Stomach (tissue), 9 donors: Measurements from ENCODE around the gene GNAI3. TPM values are rescaled to one million over a fixed set of nuclear protein-coding genes. Genes with fewer than 3 reads are reported as not detected.

ENCODE experiments used
- DNase-seq, 2 donors: peaks; one replicate each; pipeline versions ENCODE4 v3.0.0 to v3.0.0-alpha.2; 2013 to 2019
- H3K27ac ChIP-seq, 5 donors: fragments of 200-600 bp in 4 of 5; sonication (generic) in 4 of 5; one replicate each; pipeline ENCODE4 v1.5.1; 2013 to 2019; ENCODE audit warnings: mild to moderate bottlenecking in 1 of 5, moderate library complexity in 1 of 5
- H3K27me3 ChIP-seq, 3 donors: fragments of 200-600 bp; sonication (generic); one replicate each; pipeline ENCODE4 v1.5.1; 2017 to 2019; ENCODE audit warnings: mixed run types in 1 of 3
- H3K36me3 ChIP-seq, 4 donors: fragments of 200-600 bp; sonication (generic); 1 replicate in 3 of 4; 2 replicates in 1 of 4; pipeline ENCODE4 v1.5.1; 2016 to 2019
- H3K4me1 ChIP-seq, 4 donors: fragments of 200-600 bp; sonication (generic); one replicate each; pipeline ENCODE4 v1.5.1; 2016 to 2019
- H3K4me3 ChIP-seq, 4 donors: fragments of 200-600 bp; sonication (generic) in 3 of 4; one replicate each; pipeline ENCODE4 v1.5.1; 2016 to 2019; ENCODE audit warnings: mild to moderate bottlenecking in 1 of 4
- H3K9me3 ChIP-seq, 4 donors: fragments of 200-600 bp; sonication (generic); one replicate each; pipeline ENCODE4 v1.5.1; 2016 to 2019
- CTCF ChIP-seq, 7 experiments: fragments of 450-650 bp in 4 of 7; fragments of 200-600 bp in 3 of 7; sonication (generic) in 3 of 7; IDR thresholded peaks; one replicate each; pipeline ENCODE4 v1.5.1; 2016 to 2019; ENCODE audit warnings: antibody characterized with exemption in 7 of 7, control low read depth in 2 of 7, mild to moderate bottlenecking in 1 of 7
- EP300 ChIP-seq: sonication (generic); formaldehyde crosslinking; IDR thresholded peaks from one replicate; pipeline ENCODE4 v1.6.1; 2017; ENCODE audit warnings: antibody characterized with exemption
- POLR2A ChIP-seq, 4 donors: fragments of 450-650 bp; IDR thresholded peaks; one replicate each; pipeline ENCODE4 v1.6.1; 2016; ENCODE audit warnings: antibody characterized with exemption in 4 of 4, control low read depth in 2 of 4, mild to moderate bottlenecking in 1 of 4, moderate library complexity in 1 of 4
- POLR2AphosphoS5 ChIP-seq, 3 donors: sonication (generic); formaldehyde crosslinking; IDR thresholded peaks; one replicate each; pipeline ENCODE4 v1.6.1; 2016; ENCODE audit warnings: antibody characterized with exemption in 3 of 3
- WGBS, 5 donors: extraction: QIAGEN DNeasy Blood & Tissue Kit in 3 of 5; methylation state at CpG; one replicate each; pipeline versions ENCODE4 v1.1.5 to v1.1.7; 2013 to 2018; 5-methylcytosine and 5-hydroxymethylcytosine counted together
- intact Hi-C: fragments of 100-400 bp; cut with DNase I; formaldehyde crosslinking; loops from one replicate; pipeline ENCODE4 v1.15.1; 2023; ENCODE audit warnings: low total_unique reads
- polyA plus RNA-seq, 3 donors: library from polyadenylated mRNA; stranded (reverse); fragments of 200-250 nt; gene quantifications; one replicate each; pipeline ENCODE4 v1.2.3, GENCODE V29; 2013
- total RNA-seq, 5 donors: library from RNA; depleted of rRNA; stranded (reverse); fragments of >200 nt; gene quantifications; one replicate each; pipeline versions ENCODE4 v1.1.0 to v1.2.3, GENCODE V29; 2014 to 2016
- donor health status: healthy with polysubstance abuse.
- donor health status: Bipolar disorder and iron deficiency.
- donor health status: healthy.

Gene GNAI3
- total and polyA plus RNA-seq, 8 donors = 0.58 to 12.7 (median 3.1) TPM

GRCh38 chr1:109640285-109640865 lies 92.0 kb downstream of the GNAI3 start:
- TF ChIP-seq POLR2AphosphoS5 (IDR thresholded peaks at IDR 0.05) (no peak), CTCF (IDR thresholded peaks at IDR 0.05) (peak in 5 of 7 experiments; percentile 87 to 99 (median 98))
- intact Hi-C loops = loop anchor here (5.0 kb wide), 1 partner anchor 132 kb away; no protein-coding TSS in a partner anchor
- DNase-seq = peak; percentile 88 to 93
- peaks cover 22 to 46% (median 29%) of the 10 kb centered on the region in 4 donors for H3K4me1 ChIP-seq
- no peak overlapping the region for H3K4me3 ChIP-seq
- no peaks in the 10 kb centered on the region for H3K9me3 ChIP-seq
- no peaks in the 10 kb centered on the region for H3K27me3 ChIP-seq
- H3K27ac ChIP-seq = no peak overlapping the region
- no peaks in the 10 kb centered on the region for H3K36me3 ChIP-seq
- WGBS, 5 donors = 34 to 54% (median 47%) methylated on average over 4 to 5 of the region's 5 CpGs

GRCh38 chr1:109641078-109641740 lies 92.8 kb downstream of the GNAI3 start:
- peaks cover 16 to 38% (median 24%) of the 10 kb centered on the region in 4 donors for H3K4me1 ChIP-seq
- TF ChIP-seq POLR2A (IDR thresholded peaks at IDR 0.05) = no peak
- no peak for TF ChIP-seq CTCF (IDR thresholded peaks at IDR 0.05)
- TF ChIP-seq POLR2AphosphoS5 (IDR thresholded peaks at IDR 0.05) = no peak
- TF ChIP-seq EP300 = no peak
- H3K36me3 ChIP-seq = no peaks in the 10 kb centered on the region
- 70 to 86% (median 81%) methylated on average over 2 of the region's 2 CpGs for WGBS, 5 donors
- H3K27ac ChIP-seq = no peak overlapping the region
- no peaks in the 10 kb centered on the region for H3K9me3 ChIP-seq
- intact Hi-C loops = loop anchor here (5.0 kb wide), 1 partner anchor 131 kb away; no protein-coding TSS in a partner anchor
- H3K27me3 ChIP-seq = no peaks in the 10 kb centered on the region
- DNase-seq = no peak
- H3K4me3 ChIP-seq = no peak overlapping the region

GRCh38 chr1:109641861-109642260 lies 93.4 kb downstream of the GNAI3 start:
- TF ChIP-seq CTCF (IDR thresholded peaks at IDR 0.05) = no peak
- no peak for TF ChIP-seq POLR2AphosphoS5 (IDR thresholded peaks at IDR 0.05)
- TF ChIP-seq EP300 = no peak
- H3K4me1 ChIP-seq = peaks cover 11 to 32% (median 19%) of the 10 kb centered on the region in 4 donors
- H3K27ac ChIP-seq = no peak overlapping the region
- H3K9me3 ChIP-seq = no peaks in the 10 kb centered on the region
- WGBS, 5 donors = 76 to 90% (median 85%) methylated on average over 2 of the region's 2 CpGs
- intact Hi-C loops = loop anchor here (5.0 kb wide), 1 partner anchor 130 kb away; no protein-coding TSS in a partner anchor
- H3K36me3 ChIP-seq = no peaks in the 10 kb centered on the region
- no peak overlapping the region for H3K4me3 ChIP-seq
- DNase-seq = no peak
- no peaks in the 10 kb centered on the region for H3K27me3 ChIP-seq

GRCh38 chr1:109642626-109643025 lies 94.2 kb downstream of the GNAI3 start:
- DNase-seq = no peak
- no peak overlapping the region for H3K27ac ChIP-seq
- H3K4me3 ChIP-seq = no peak overlapping the region
- peaks cover 11 to 32% (median 19%) of the 10 kb centered on the region in 4 donors for H3K4me1 ChIP-seq
- 61 to 74% (median 69%) methylated on average over 3 of the region's 3 CpGs for WGBS, 5 donors
- H3K36me3 ChIP-seq = no peaks in the 10 kb centered on the region
- H3K27me3 ChIP-seq = no peaks in the 10 kb centered on the region
- TF ChIP-seq EP300 (no peak), CTCF (IDR thresholded peaks at IDR 0.05) (no peak), POLR2A (IDR thresholded peaks at IDR 0.05) (no peak), POLR2AphosphoS5 (IDR thresholded peaks at IDR 0.05) (no peak)
- H3K9me3 ChIP-seq = no peaks in the 10 kb centered on the region
- intact Hi-C loops = loop anchor here (5.0 kb wide), 1 partner anchor 130 kb away; no protein-coding TSS in a partner anchor
